Liver (tissue), 2 donors: ENCODE data around the gene HCLS1.

Experiments
- EGR1 ChIP-seq, 2 donors: IDR thresholded peaks; 2 replicates each; pipeline ENCODE4 v1.6.1; 2016 to 2018; ENCODE audit warnings: antibody characterized with exemption in 2 of 2, low read depth in 2 of 2
- JUND ChIP-seq, 2 donors: IDR thresholded peaks; 2 replicates each; pipeline ENCODE4 v1.6.1; 2016; ENCODE audit warnings: antibody characterized with exemption in 2 of 2
- YY1 ChIP-seq: IDR thresholded peaks from 2 replicates; pipeline ENCODE4 v1.6.1; 2016; ENCODE audit warnings: antibody characterized with exemption, mild to moderate bottlenecking
- donor health status: healthy.

- TF ChIP-seq EGR1 (IDR thresholded peaks at IDR 0.05; ENCODE audit: low read depth in 2 of 2) = no peak
- TF ChIP-seq YY1 = no peak
- no peak for TF ChIP-seq JUND (IDR thresholded peaks at IDR 0.05)
Measured at GRCh38 chr3:121654493-121655385, 6.0 kb downstream of the HCLS1 start.
